ENCODE data around the gene CMTM8. TPM values are rescaled to one million over a fixed set of nuclear protein-coding genes. Genes with fewer than 3 reads are reported as not detected.

CMTM8 gene
- total RNA-seq, 1 donor from 2014 or later = 5.1 TPM

GRCh38 chr3:32360493-32360827, 122.0 kb downstream of the CMTM8 start:
- TF ChIP-seq CTCF (IDR thresholded peaks at IDR 0.05; ENCODE audit: unreplicated experiment) = no peak
- no peak overlapping the region for H3K4me3 Mint-ChIP-seq
- H3K36me3 Mint-ChIP-seq = no peaks in the 10 kb centered on the region
- H3K4me1 Mint-ChIP-seq = peaks cover 6% of the 10 kb centered on the region
- H3K27me3 Mint-ChIP-seq (ENCODE audit: low read depth) = no peaks in the 10 kb centered on the region
- H3K9me3 Mint-ChIP-seq = no peaks in the 10 kb centered on the region
- DNase-seq (ENCODE audit: low spot score in 2 of 2, unreplicated experiment in 2 of 2) = no peak
- H3K27ac Mint-ChIP-seq = peak overlapping the region; percentile 67

GRCh38 chr3:32366638-32367397, 128.3 kb downstream of the CMTM8 start:
- Mint-ChIP-seq H3K4me3 (no peak overlapping the region), H3K27ac (peak overlapping the region; percentile 8), H3K27me3 (ENCODE audit: low read depth) (no peaks in the 10 kb centered on the region), H3K4me1 (no peaks in the 10 kb centered on the region), H3K9me3 (no peaks in the 10 kb centered on the region), H3K36me3 (no peaks in the 10 kb centered on the region)
- TF ChIP-seq CTCF (IDR thresholded peaks at IDR 0.05; ENCODE audit: unreplicated experiment) = no peak
- DNase-seq (ENCODE audit: low spot score in 2 of 2, unreplicated experiment in 2 of 2) = no peak

- H3K27me3 Mint-ChIP-seq (ENCODE audit: low read depth) = no peaks in the 10 kb centered on the region
- no peak overlapping the region for H3K27ac Mint-ChIP-seq
Observed at GRCh38 chr3:32367442-32367841, 129.0 kb downstream of the CMTM8 start.

GRCh38 chr3:32371461-32372212, 133.2 kb downstream of the CMTM8 start:
- H3K36me3 Mint-ChIP-seq = no peaks in the 10 kb centered on the region
- no peaks in the 10 kb centered on the region for H3K4me1 Mint-ChIP-seq
- H3K4me3 Mint-ChIP-seq = no peak overlapping the region
- H3K9me3 Mint-ChIP-seq = no peaks in the 10 kb centered on the region
- TF ChIP-seq CTCF (IDR thresholded peaks at IDR 0.05; ENCODE audit: unreplicated experiment) = no peak
- DNase-seq (ENCODE audit: low spot score in 2 of 2, unreplicated experiment in 2 of 2) = no peak
- H3K27ac Mint-ChIP-seq = no peak overlapping the region
- no peaks in the 10 kb centered on the region for H3K27me3 Mint-ChIP-seq (ENCODE audit: low read depth)

More at GRCh38 chr3:32367442-32367841, 129.0 kb downstream of the CMTM8 start:
- Mint-ChIP-seq H3K4me3 (no peak overlapping the region), H3K4me1 (no peaks in the 10 kb centered on the region), H3K9me3 (no peaks in the 10 kb centered on the region), H3K36me3 (no peaks in the 10 kb centered on the region)
- no peak for DNase-seq (ENCODE audit: low spot score in 2 of 2, unreplicated experiment in 2 of 2)
- TF ChIP-seq CTCF (IDR thresholded peaks at IDR 0.05; ENCODE audit: unreplicated experiment) = no peak

GRCh38 chr3:32372213-32372490, 133.7 kb downstream of the CMTM8 start:
- no peak overlapping the region for H3K4me3 Mint-ChIP-seq
- no peaks in the 10 kb centered on the region for H3K27me3 Mint-ChIP-seq (ENCODE audit: low read depth)
- no peaks in the 10 kb centered on the region for H3K9me3 Mint-ChIP-seq
- H3K4me1 Mint-ChIP-seq = no peaks in the 10 kb centered on the region
- no peak for DNase-seq (ENCODE audit: low spot score in 2 of 2, unreplicated experiment in 2 of 2)
- H3K27ac Mint-ChIP-seq = no peak overlapping the region
- no peak for TF ChIP-seq CTCF (IDR thresholded peaks at IDR 0.05; ENCODE audit: unreplicated experiment)
- no peaks in the 10 kb centered on the region for H3K36me3 Mint-ChIP-seq
